Cardiac muscle cell (in vitro differentiated cells and primary cell): ENCODE results near the gene RPS6KL1. TPM values are rescaled to one million over a fixed set of nuclear protein-coding genes. Genes with fewer than 3 reads are reported as not detected.
"Not testable (repeated sequence)": the region's sequence is repeated elsewhere in the genome, so short reads cannot be mapped to it uniquely, and the experiment has no call there.

ENCODE experiments used
- DNase-seq, 2 donors: peaks; one replicate each; pipeline versions ENCODE4 v3.0.0 to v3.0.0-alpha.2; 2010 to 2017; ENCODE audit warnings: low read depth in 1 of 2, low spot score in 1 of 2
- H3K27ac ChIP-seq: fragments of 200-600 bp; sonication (generic); 2 replicates; pipeline ENCODE4 v1.5.1; 2016
- H3K27me3 ChIP-seq: fragments of 200-600 bp; sonication (generic); 2 replicates; pipeline ENCODE4 v1.6.0; 2016; ENCODE audit warnings: control low read depth
- H3K36me3 ChIP-seq: fragments of 200-600 bp; sonication (generic); 2 replicates; pipeline ENCODE4 v1.5.1; 2016; ENCODE audit warnings: control low read depth
- H3K4me1 ChIP-seq: fragments of 200-600 bp; sonication (generic); 2 replicates; pipeline ENCODE4 v1.8.1; 2017; ENCODE audit warnings: low read depth, mild to moderate bottlenecking, mixed run types
- H3K4me3 ChIP-seq: fragments of 200-600 bp; sonication (generic); 2 replicates; pipeline ENCODE4 v1.5.1; 2016; ENCODE audit warnings: mild to moderate bottlenecking
- H3K9me3 ChIP-seq: fragments of 200-600 bp; sonication (generic); 2 replicates; pipeline ENCODE4 v1.5.1; 2017; ENCODE audit warnings: low read depth, mild to moderate bottlenecking, control low read depth
- polyA plus RNA-seq: library from polyadenylated mRNA; unstranded; fragments of >200 nt; fragmentation: Nextera tagmentation; extraction: Ambion mirVana; gene quantifications from 2 replicates; pipeline ENCODE4 v1.2.1, GENCODE V29; 2016
- total RNA-seq: library from RNA; depleted of rRNA; stranded (reverse); fragments of >200 nt; gene quantifications from 2 replicates; pipeline ENCODE4 v1.2.3, GENCODE V29; 2016
- TF ChIP-seq, protein P1 (sequence below): IDR thresholded peaks from 2 replicates; pipeline ENCODE4 v1.5.1; 2012; ENCODE audit warnings: low read depth, mild to moderate bottlenecking, low read length

Gene RPS6KL1
- total and polyA plus RNA-seq, 2 experiments from 2014 or later = 9.3 to 15.1 TPM

- H3K27ac ChIP-seq = no peak overlapping the region
- no peaks in the 10 kb centered on the region for H3K27me3 ChIP-seq
- no peaks in the 10 kb centered on the region for H3K9me3 ChIP-seq
- peaks cover 24% of the 10 kb centered on the region for H3K4me1 ChIP-seq
- no peak for DNase-seq
- H3K36me3 ChIP-seq = no peaks in the 10 kb centered on the region
- TF ChIP-seq, protein P1, sequence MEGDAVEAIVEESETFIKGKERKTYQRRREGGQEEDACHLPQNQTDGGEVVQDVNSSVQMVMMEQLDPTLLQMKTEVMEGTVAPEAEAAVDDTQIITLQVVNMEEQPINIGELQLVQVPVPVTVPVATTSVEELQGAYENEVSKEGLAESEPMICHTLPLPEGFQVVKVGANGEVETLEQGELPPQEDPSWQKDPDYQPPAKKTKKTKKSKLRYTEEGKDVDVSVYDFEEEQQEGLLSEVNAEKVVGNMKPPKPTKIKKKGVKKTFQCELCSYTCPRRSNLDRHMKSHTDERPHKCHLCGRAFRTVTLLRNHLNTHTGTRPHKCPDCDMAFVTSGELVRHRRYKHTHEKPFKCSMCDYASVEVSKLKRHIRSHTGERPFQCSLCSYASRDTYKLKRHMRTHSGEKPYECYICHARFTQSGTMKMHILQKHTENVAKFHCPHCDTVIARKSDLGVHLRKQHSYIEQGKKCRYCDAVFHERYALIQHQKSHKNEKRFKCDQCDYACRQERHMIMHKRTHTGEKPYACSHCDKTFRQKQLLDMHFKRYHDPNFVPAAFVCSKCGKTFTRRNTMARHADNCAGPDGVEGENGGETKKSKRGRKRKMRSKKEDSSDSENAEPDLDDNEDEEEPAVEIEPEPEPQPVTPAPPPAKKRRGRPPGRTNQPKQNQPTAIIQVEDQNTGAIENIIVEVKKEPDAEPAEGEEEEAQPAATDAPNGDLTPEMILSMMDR = no peak
- no peak overlapping the region for H3K4me3 ChIP-seq
Measured at GRCh38 chr14:74936731-74937130, 13.7 kb upstream of the RPS6KL1 start.

GRCh38 chr14:74936151-74936550 is 13.1 kb upstream of the RPS6KL1 start:
- TF ChIP-seq, protein P1 = no peak

DNA sequence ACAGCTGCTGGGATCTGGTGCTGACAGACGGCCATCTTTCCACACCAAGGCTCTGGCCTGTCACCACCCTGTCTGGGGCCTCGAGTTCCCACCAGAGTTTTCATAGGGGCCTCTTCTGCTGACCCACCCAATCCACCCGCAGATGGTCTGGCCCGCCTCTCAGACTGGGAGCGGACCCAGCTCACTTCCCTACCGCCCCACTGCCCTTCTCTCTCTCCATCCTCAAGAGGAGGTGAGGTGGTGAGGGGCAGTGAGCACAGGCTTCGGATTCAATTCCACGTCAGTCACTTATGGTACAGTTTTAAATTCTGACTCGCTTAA is 12.3 kb upstream of the RPS6KL1 start:
- DNase-seq = peak in 1 of 2 donors; percentile 17
- Histone ChIP-seq H3K27ac (peak overlapping the region; percentile 52), H3K36me3 (no peaks in the 10 kb centered on the region), H3K9me3 (no peaks in the 10 kb centered on the region), H3K27me3 (no peaks in the 10 kb centered on the region), H3K4me1 (peaks cover 16% of the 10 kb centered on the region), H3K4me3 (no peak overlapping the region)
- TF ChIP-seq, protein P1 = no peak

More at GRCh38 chr14:74936151-74936550, 13.1 kb upstream of the RPS6KL1 start:
- Histone ChIP-seq H3K4me1 (peaks cover 18% of the 10 kb centered on the region), H3K36me3 (no peaks in the 10 kb centered on the region), H3K27me3 (no peaks in the 10 kb centered on the region), H3K27ac (no peak overlapping the region), H3K4me3 (no peak overlapping the region), H3K9me3 (no peaks in the 10 kb centered on the region)
- no peak for DNase-seq

- peak overlapping the region; percentile 52 for H3K27ac ChIP-seq
- TF ChIP-seq, protein P1 = no peak
- no peaks in the 10 kb centered on the region for H3K36me3 ChIP-seq
- no peaks in the 10 kb centered on the region for H3K9me3 ChIP-seq
- peak; percentile 43 to 59 for DNase-seq
- H3K27me3 ChIP-seq = no peaks in the 10 kb centered on the region
- H3K4me3 ChIP-seq = no peak overlapping the region
- H3K4me1 ChIP-seq = peaks cover 16% of the 10 kb centered on the region
Measured at GRCh38 chr14:74934476-74935359, 11.7 kb upstream of the RPS6KL1 start.

- DNase-seq = no peak
- peak overlapping the region; percentile 52 for H3K27ac ChIP-seq
- no peaks in the 10 kb centered on the region for H3K9me3 ChIP-seq
- no peak overlapping the region for H3K4me3 ChIP-seq
- no peaks in the 10 kb centered on the region for H3K27me3 ChIP-seq
- no peaks in the 10 kb centered on the region for H3K36me3 ChIP-seq
- peaks cover 16% of the 10 kb centered on the region for H3K4me1 ChIP-seq
- TF ChIP-seq, protein P1 = no peak
Measured at GRCh38 chr14:74934041-74934440, 11.0 kb upstream of the RPS6KL1 start.

GRCh38 chr14:74932936-74933335 is 9.9 kb upstream of the RPS6KL1 start:
- H3K4me3 ChIP-seq, H3K27ac ChIP-seq, H3K9me3 ChIP-seq, DNase-seq, H3K27me3 ChIP-seq, H3K36me3 ChIP-seq: not testable (repeated sequence)
- peaks cover 16% of the 10 kb centered on the region for H3K4me1 ChIP-seq
